Activated CD4-positive, alpha-beta T cell treated with anti-CD3 and anti-CD28 coated beads, Interleukin-2, amount 50 U/mL, for 24 hours (primary cell): ENCODE results near the gene CDC14A.
A peak's percentile ranks its signal among the peaks of the same experiment; 100 is the strongest.
"Not testable (repeated sequence)": the region's sequence is repeated elsewhere in the genome, so short reads cannot be mapped to it uniquely, and the experiment has no call there.

Source experiments
- DNase-seq, 2 donors: peaks; one replicate each; pipeline ENCODE4 v3.0.0-alpha.2; 2020; ENCODE audit warnings: low read depth in 1 of 2, low spot score in 1 of 2

The CDC14A gene

GRCh38 chr1:100398648-100399047, 46.3 kb downstream of the CDC14A start:
- DNase-seq = no peak

- peak in 1 of 2 donors; percentile 32 for DNase-seq
These were observed 48.1 kb downstream of the CDC14A start for GRCh38 chr1:100400404-100400803.

DNA sequence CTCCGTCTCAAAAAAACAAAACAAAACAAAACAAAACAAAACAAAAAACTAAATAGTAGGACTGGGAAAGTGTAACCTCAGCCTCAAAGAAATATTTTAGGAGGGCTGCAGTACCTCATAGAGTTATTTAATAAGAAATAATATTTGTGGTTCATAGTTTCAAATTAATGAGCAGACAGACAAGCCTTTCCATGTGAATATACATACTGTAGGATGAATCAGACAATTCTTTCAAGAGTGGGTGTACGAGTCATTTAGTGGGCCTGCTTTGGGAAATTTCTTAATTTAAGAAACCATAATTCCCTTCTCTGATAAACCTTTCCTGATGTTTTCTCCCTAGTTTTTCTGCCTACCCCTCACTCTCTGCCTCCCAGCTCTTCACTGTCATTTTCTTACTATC, 52.5 kb downstream of the CDC14A start:
- no peak for DNase-seq

DNA sequence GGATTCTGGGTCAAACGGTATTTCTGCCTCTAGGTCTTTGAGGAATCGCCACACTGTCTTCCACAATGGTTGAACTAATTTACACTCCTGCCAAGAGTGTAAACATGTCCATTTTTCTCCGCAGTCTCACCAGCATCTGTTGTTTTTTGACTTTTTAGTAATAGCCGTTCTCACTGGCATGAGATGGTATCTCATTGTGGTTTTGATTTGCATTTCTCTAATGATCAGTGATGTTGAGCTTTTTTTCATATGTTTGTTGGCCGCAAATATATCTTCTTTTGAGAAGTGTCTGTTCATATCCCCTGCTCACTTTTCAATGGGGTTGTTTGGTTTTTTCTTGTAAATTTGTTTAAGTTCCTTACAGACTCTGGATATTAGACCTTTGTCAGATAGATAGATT, 53.6 kb downstream of the CDC14A start:
- not testable (repeated sequence) for DNase-seq

DNA sequence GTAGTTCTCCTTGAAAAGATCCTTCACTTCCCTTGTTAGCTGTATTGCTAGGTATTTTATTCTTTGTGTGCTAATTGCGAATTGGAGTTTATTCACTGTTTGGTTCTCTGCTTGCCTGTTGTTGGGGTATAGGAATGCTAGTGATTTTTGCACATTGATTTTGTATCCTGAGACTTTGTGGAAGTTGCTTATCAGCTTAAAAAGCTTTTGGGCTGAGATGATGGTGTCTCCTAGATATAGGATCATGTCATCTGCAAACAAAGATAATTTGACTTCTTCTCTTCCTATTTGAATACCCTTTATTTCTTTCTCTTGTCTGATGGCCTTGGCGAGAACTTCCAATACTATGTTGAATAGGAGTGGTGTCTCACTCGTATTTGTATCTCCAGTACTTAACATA, 55.1 kb downstream of the CDC14A start:
- DNase-seq = not testable (repeated sequence)

DNA sequence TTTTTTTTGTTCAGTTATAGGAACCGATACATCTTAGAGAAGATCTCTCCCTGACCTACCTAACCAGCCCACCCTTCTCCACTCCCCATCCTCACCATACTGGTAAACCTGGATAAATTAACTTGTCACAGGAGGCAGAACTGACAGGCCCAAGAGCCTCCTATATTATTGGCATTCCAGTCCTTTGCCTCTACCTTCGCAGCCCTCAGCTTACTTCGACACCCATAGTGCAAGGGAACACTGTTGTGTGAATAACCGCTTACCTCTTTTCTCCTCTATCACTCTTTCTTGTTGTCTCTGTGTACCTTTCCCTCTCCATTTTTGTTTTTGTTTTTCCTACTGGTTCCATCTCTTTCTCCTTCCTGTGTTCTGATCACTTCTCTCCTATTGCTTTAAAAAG, 58.7 kb downstream of the CDC14A start:
- DNase-seq = no peak

GRCh38 chr1:100411574-100411973, 59.3 kb downstream of the CDC14A start:
- no peak for DNase-seq

GRCh38 chr1:100413035-100413434, 60.7 kb downstream of the CDC14A start:
- no peak for DNase-seq

DNA sequence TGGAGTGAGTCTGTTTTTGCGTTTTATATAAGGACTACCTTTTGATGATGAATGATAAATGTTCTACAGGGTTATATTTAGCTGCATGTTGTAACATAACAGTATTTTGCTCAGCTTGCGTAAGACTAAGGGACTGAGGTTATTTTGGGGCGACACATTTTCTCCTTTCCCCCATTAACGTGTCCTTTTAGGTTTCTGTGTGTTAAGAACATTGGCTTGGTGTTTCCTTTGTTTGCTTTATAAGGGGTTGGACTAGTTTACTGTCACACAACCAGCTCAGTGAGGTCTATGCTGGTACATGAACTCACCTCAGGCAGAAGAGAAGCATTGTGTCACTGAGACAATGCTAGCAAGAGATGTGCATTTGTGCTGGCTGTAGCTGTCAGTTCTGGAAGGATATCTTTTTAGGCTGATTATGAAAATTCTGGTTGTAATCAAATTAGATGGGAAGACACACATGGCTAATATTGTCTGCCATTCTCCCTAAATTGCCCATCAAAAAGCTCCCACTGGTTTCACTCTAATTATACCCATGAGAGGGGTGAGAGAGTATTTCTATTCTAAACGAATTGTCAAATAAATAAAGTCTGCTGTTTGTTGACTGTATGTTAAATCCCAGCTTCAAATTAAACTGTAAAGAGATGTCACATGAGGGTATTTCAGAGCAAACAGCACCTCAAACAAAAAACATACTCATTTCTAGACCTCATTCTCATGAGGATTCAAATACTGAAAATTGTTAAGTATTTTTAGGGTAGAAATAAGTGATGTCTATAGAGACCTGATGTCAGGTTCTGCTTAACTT, 62.6 kb downstream of the CDC14A start:
- DNase-seq = no peak

- DNase-seq = no peak
These were observed 63.1 kb downstream of the CDC14A start for GRCh38 chr1:100415498-100415778.

DNA sequence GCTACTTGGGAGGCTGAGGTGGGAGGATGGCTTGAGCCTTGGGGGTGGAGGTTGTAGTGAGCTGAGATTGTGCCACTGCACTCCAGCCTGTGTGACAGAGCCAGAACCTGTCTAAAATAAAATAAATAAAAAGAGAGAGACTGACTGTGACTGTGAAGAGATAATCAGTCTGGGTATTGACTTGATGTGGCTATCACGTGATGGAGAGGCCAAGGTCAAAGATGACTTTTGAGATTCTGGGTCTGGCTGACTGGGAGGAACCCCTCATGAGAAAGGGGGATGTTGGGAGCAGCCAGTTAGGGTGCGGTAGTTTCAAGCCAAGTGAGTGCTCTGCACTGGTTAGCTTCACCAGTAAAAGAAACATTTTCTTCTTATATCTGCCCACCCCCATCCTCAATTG, 66.8 kb downstream of the CDC14A start:
- DNase-seq = no peak

GRCh38 chr1:100422065-100422464, 69.8 kb downstream of the CDC14A start:
- no peak for DNase-seq

- DNase-seq = no peak
These were observed 71.6 kb downstream of the CDC14A start for GRCh38 chr1:100423832-100424337.

- no peak for DNase-seq
These were observed 75.9 kb downstream of the CDC14A start for GRCh38 chr1:100428160-100428559.

GRCh38 chr1:100430325-100430756, 78.0 kb downstream of the CDC14A start:
- DNase-seq = no peak

DNA sequence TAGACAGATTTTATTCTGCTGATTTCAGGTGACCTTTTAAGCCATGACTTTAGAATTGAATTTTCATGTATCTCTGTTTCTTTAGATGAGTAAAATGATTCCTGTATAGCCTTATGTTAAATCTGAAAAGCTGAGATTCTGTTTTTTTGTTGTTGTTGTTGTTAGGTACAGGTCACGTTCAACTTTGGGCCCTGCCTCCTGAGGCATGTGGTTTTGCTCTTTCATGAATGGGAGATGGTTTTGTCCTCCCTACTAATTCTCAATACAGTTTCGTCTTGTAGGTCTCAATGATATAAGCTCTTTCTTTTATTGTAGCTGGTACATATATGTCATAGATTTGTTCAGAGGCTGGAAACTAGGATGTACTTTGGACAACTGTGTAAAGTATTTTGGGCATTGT, 79.6 kb downstream of the CDC14A start:
- DNase-seq = no peak

DNA sequence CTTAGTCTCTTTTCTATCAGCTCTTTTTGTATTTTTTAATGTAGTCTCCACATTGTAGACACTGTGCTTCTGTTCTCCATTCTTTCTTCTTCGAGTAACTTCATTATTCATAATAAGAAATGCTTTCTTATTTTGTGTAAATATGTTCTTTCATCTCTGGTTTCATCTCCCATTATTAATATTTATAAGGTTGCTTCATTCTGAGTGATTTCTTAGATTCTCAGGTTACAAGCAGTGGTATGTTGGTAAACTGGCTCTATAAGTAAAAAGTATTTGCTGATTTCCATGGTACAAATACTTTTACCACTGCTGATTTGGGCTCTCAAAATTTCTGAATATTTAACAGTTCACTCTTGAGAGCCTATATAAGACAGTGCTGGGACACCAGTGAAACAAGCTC, 81.3 kb downstream of the CDC14A start:
- no peak for DNase-seq

DNA sequence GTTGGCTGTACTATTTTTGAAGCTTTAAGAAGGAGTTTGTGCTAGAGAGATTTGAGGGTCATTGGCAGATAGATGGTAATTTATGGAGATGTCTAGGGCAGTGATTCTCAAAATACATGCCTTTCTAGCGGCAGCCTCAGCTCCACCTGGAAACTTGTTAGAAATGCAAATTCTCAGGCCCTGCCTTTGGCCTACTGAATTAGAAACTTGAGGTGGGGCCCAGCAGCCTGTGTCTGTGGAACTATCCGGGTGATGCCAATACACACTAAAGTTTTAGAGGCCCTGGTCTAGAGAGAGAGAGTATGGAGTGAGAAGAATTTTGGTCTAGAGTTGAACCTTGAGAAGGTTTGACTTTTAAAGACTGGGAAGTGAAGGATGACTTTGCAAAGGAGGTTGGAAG, 82.5 kb downstream of the CDC14A start:
- no peak for DNase-seq

GRCh38 chr1:100438375-100438774, 86.1 kb downstream of the CDC14A start:
- no peak for DNase-seq

DNA sequence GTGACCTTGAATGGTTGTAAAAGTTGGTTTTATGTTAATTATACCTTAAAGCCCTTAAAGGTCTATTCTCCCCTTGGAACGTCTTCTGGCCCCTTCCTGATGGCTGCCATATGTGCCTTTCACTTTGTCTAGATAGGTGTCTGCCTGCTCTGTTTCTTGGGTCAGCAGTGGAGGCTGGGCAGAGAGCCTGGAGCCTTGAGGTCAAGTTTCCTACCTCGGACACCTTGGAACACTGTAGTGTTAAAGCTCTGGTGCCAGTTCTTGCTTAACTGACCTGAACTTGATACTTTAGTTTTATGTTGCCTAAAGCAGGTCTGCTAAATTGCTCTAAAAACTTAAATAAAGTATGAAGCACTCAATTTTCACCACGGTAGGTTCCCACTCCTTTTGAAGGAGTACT, 86.5 kb downstream of the CDC14A start:
- no peak for DNase-seq

DNA sequence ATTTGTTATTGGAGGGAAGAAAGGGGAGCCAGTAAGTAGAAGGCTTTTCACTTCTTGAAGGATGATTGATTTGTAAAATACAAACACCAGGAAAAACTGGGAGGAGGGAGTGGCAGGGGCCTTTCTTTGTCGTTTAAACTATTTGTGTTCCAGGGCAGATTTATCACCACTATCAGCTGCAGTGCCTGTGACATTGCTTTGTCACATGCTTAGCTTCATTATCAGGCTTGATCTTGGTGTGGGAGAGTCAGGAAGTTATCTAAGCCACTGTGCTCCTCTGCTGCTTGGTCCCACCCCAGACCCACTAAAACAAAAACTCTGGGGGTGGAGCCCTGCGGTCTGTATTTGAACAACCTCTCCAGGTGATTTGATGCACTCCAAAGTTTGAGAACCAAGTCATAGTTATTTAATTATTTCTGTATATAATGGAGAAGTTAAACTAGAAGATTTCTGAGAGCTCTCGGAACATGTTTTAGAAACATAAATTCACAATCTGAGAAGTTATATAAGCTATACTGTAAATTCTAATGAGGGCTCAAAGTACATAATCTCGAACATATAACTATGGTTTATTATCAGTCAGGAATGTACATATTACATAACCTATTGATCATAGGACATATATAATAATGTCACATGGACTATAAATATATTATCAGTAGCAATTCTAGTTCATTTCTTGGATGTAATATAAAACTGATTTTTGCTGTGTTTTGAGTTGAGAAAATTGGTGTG, 87.9 kb downstream of the CDC14A start:
- peak in 1 of 2 donors; percentile 63 for DNase-seq

DNA sequence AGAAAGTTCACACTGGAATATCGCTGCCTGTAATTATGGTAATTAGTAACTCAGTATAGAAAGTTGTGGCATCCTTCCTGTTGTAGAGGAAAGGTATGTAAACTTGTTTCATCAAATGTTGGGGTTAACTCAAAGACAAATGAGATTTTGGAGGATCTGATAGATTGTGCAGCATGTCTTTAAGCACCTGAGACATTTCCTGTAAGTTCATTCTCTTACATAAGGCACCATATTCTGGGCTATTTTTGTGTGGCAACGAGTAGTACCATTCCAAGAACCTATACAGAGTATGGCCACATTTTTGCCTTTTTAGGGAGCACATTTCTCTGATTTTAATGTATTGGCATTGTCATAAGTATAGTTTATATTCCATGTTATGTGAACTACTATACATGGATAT, 88.8 kb downstream of the CDC14A start:
- no peak for DNase-seq

- DNase-seq = no peak
These were observed 89.3 kb downstream of the CDC14A start for GRCh38 chr1:100441651-100442050.
